H9 (cell line): ENCODE measurements around the gene C18orf63. TPM values are rescaled to one million over a fixed set of nuclear protein-coding genes. Genes with fewer than 3 reads are reported as not detected.

Experiments used
- DNase-seq: peaks from one replicate; pipeline ENCODE4 v3.0.0-alpha.2; 2017
- H2AFZ ChIP-seq: one replicate; pipeline ENCODE4 v1.6.1; 2013; ENCODE audit warnings: mild to moderate bottlenecking, low read length, control low read depth, moderate library complexity
- H2AK5ac ChIP-seq: 2 replicates; pipeline ENCODE4 v1.6.1; 2013; ENCODE audit warnings: low read length, control low read depth, mixed read lengths; ENCODE audit not compliant: insufficient read length
- H2BK120ac ChIP-seq: one replicate; pipeline ENCODE4 v1.6.1; 2013; ENCODE audit warnings: low read depth, mild to moderate bottlenecking, low read length, control low read depth, inconsistent platforms; ENCODE audit not compliant: poor library complexity, severe bottlenecking
- H2BK12ac ChIP-seq: 2 replicates; pipeline ENCODE4 v1.6.1; 2013; ENCODE audit warnings: low read length, control low read depth, mixed read lengths, low read depth; ENCODE audit not compliant: insufficient read length
- H2BK15ac ChIP-seq: 2 replicates; pipeline ENCODE4 v1.6.1; 2013; ENCODE audit warnings: low read depth, low read length, control low read depth
- H2BK20ac ChIP-seq: one replicate; pipeline ENCODE4 v1.6.1; 2013; ENCODE audit warnings: low read depth, mild to moderate bottlenecking, low read length, control low read depth, inconsistent platforms; ENCODE audit not compliant: poor library complexity, severe bottlenecking
- H2BK5ac ChIP-seq: 2 replicates; pipeline ENCODE4 v1.6.1; 2013; ENCODE audit warnings: low read length, control low read depth, mixed read lengths; ENCODE audit not compliant: insufficient read length
- H3K14ac ChIP-seq: 2 replicates; pipeline ENCODE4 v1.6.1; 2013; ENCODE audit warnings: low read length, control low read depth; ENCODE audit not compliant: insufficient read depth
- H3K18ac ChIP-seq: 2 replicates; pipeline ENCODE4 v1.6.1; 2013; ENCODE audit warnings: low read depth, mild to moderate bottlenecking, mixed read lengths, low read length, control low read depth; ENCODE audit not compliant: insufficient read length
- H3K23ac ChIP-seq: 2 replicates; pipeline ENCODE4 v1.6.1; 2013; ENCODE audit warnings: low read length, control low read depth, mixed read lengths, low read depth; ENCODE audit not compliant: insufficient read length
- H3K23me2 ChIP-seq: 2 replicates; pipeline ENCODE4 v1.6.1; 2013; ENCODE audit warnings: low read depth, mild to moderate bottlenecking, mixed read lengths, low read length, control low read depth; ENCODE audit not compliant: insufficient read length, poor library complexity, severe bottlenecking
- H3K27ac ChIP-seq: 2 replicates; pipeline ENCODE4 v1.5.1; 2013; ENCODE audit warnings: low read length, control low read depth, mixed read lengths, low read depth; ENCODE audit not compliant: insufficient read length
- H3K27me3 ChIP-seq: 2 replicates; pipeline ENCODE4 v1.6.1; 2013; ENCODE audit warnings: low read length, control low read depth, inconsistent platforms; ENCODE audit not compliant: insufficient read depth
- H3K4ac ChIP-seq: 2 replicates; pipeline ENCODE4 v1.6.1; 2013; ENCODE audit warnings: low read depth, mild to moderate bottlenecking, control low read depth, inconsistent platforms, low read length, moderate library complexity
- H3K4me1 ChIP-seq: 2 replicates; pipeline ENCODE4 v1.6.1; 2013; ENCODE audit warnings: low read length, control low read depth, inconsistent platforms; ENCODE audit not compliant: insufficient read depth
- H3K4me2 ChIP-seq: 2 replicates; pipeline ENCODE4 v1.6.1; 2013; ENCODE audit warnings: low read length, control low read depth, mixed read lengths; ENCODE audit not compliant: insufficient read length, insufficient read depth
- H3K56ac ChIP-seq: 2 replicates; pipeline ENCODE4 v1.6.1; 2013; ENCODE audit warnings: low read depth, mild to moderate bottlenecking, mixed read lengths, low read length, control low read depth; ENCODE audit not compliant: insufficient read length
- H3K79me1 ChIP-seq: 2 replicates; pipeline ENCODE4 v1.6.1; 2013; ENCODE audit warnings: low read depth, mild to moderate bottlenecking, moderate library complexity, low read length, control low read depth, inconsistent platforms; ENCODE audit not compliant: insufficient read depth, poor library complexity, severe bottlenecking
- H3K79me2 ChIP-seq: 2 replicates; pipeline ENCODE4 v1.6.1; 2013; ENCODE audit warnings: low read length, control low read depth, inconsistent platforms; ENCODE audit not compliant: insufficient read depth
- H3K9ac ChIP-seq: 2 replicates; pipeline ENCODE4 v1.6.1; 2013; ENCODE audit warnings: low read length, control low read depth, mixed read lengths; ENCODE audit not compliant: insufficient read length; ENCODE audit errors: extremely low read depth
- H3K9me3 ChIP-seq: one replicate; pipeline ENCODE4 v1.6.1; 2013; ENCODE audit warnings: low read depth, low read length, inconsistent platforms; ENCODE audit not compliant: control insufficient read depth
- H3T11ph ChIP-seq: one replicate; pipeline ENCODE4 v1.6.1; 2013; ENCODE audit warnings: mild to moderate bottlenecking, low read length, control low read depth, inconsistent platforms
- H4K20me1 ChIP-seq: one replicate; pipeline ENCODE4 v1.6.1; 2013; ENCODE audit not compliant: control insufficient read depth, insufficient read length, insufficient read depth
- H4K5ac ChIP-seq: 2 replicates; pipeline ENCODE4 v1.6.1; 2013; ENCODE audit warnings: low read depth, mild to moderate bottlenecking, mixed read lengths, low read length, control low read depth; ENCODE audit not compliant: insufficient read length
- H4K8ac ChIP-seq: replicated peaks from 2 replicates; pipeline ENCODE4 v1.6.1; 2013; ENCODE audit warnings: low read length, control low read depth, mixed read lengths, low read depth; ENCODE audit not compliant: insufficient read length
- H4K91ac ChIP-seq: 2 replicates; pipeline ENCODE4 v1.6.1; 2013; ENCODE audit warnings: low read depth, mild to moderate bottlenecking, moderate library complexity, mixed read lengths, low read length, control low read depth; ENCODE audit not compliant: insufficient read length
- H3K27ac Mint-ChIP-seq, 3 experiments: 2 replicates in 2 of 3; 3 replicates in 1 of 3; pipeline ENCODE4 v1.8.0; 2020 to 2021; ENCODE audit warnings: mixed read lengths in 3 of 3, mild to moderate bottlenecking in 1 of 3, moderate library complexity in 1 of 3
- H3K27me3 Mint-ChIP-seq: 2 replicates; pipeline ENCODE4 v1.8.0; 2021; ENCODE audit warnings: low read depth, mild to moderate bottlenecking, moderate library complexity, mixed read lengths
- H3K36me3 Mint-ChIP-seq, 3 experiments: 2 replicates in 2 of 3; 3 replicates in 1 of 3; pipeline ENCODE4 v1.8.0; 2020 to 2021; ENCODE audit warnings: low read depth in 3 of 3, mixed read lengths in 3 of 3; ENCODE audit not compliant: insufficient read depth in 1 of 3
- H3K4me1 Mint-ChIP-seq, 2 experiments: 2 replicates each; pipeline ENCODE4 v1.8.0; 2020; ENCODE audit warnings: mixed read lengths in 2 of 2
- H3K4me3 Mint-ChIP-seq, 2 experiments: 2 replicates in 1 of 2; 3 replicates in 1 of 2; pipeline ENCODE4 v1.8.0; 2020 to 2021; ENCODE audit warnings: mild to moderate bottlenecking in 2 of 2, mixed read lengths in 2 of 2, moderate library complexity in 1 of 2
- H3K9me3 Mint-ChIP-seq, 2 experiments: 2 replicates in 1 of 2; 3 replicates in 1 of 2; pipeline ENCODE4 v1.8.0; 2020; ENCODE audit warnings: mild to moderate bottlenecking in 2 of 2, mixed read lengths in 2 of 2, moderate library complexity in 1 of 2
- CTCF ChIP-seq: fragments of 200-600 bp; sonication (generic); conservative IDR thresholded peaks from 3 replicates; pipeline ENCODE4 v1.8.0; 2021; ENCODE audit warnings: antibody characterized with exemption, mild to moderate bottlenecking
- WGBS: extraction: QIAGEN DNeasy Blood & Tissue Kit; methylation state at CpG from one replicate; pipeline ENCODE4 v1.1.7; 2013; ENCODE audit warnings: missing lambda C conversion rate, low lambda C conversion rate, mixed read lengths; ENCODE audit not compliant: insufficient read length; ENCODE audit errors: extremely low coverage; 5-methylcytosine and 5-hydroxymethylcytosine counted together
- total RNA-seq: library from RNA; stranded (reverse); gene quantifications from 2 replicates; pipeline ENCODE4 v1.2.1, GENCODE V29; 2021

The C18orf63 gene
- total RNA-seq, 1 experiment from 2014 or later, result not detected

- Histone ChIP-seq H2BK12ac (no peak overlapping the region), H3K14ac (no peak overlapping the region), H2AFZ (no peak overlapping the region), H3K9me3 (no peaks in the 10 kb centered on the region), H4K20me1 (no peaks in the 10 kb centered on the region), H4K91ac (no peak overlapping the region), H3K18ac (no peak overlapping the region), H2BK120ac (no peak overlapping the region), H3K56ac (no peak overlapping the region), H3K4me1 (no peaks in the 10 kb centered on the region), H2AK5ac (no peak overlapping the region), H2BK15ac (no peak overlapping the region), H3K79me2 (no peaks in the 10 kb centered on the region), H3K23me2 (no peaks in the 10 kb centered on the region), H3K23ac (no peak overlapping the region), H3T11ph (no peak overlapping the region), H4K5ac (no peak overlapping the region), H3K79me1 (no peaks in the 10 kb centered on the region), H3K27ac (no peak overlapping the region), H2BK20ac (no peak overlapping the region), H3K4me2 (no peak overlapping the region), H3K27me3 (no peaks in the 10 kb centered on the region), H2BK5ac (no peak overlapping the region), H4K8ac (no peak overlapping the region), H3K9ac (no peak overlapping the region), H3K4ac (no peak overlapping the region)
- Mint-ChIP-seq H3K4me3 (no peak overlapping the region), H3K27me3 (peaks cover 2% of the 10 kb centered on the region; the same call in 1 of the 2 replicates), H3K36me3 (no peaks in the 10 kb centered on the region), H3K4me1 (peaks cover 4% of the 10 kb centered on the region in 2 experiments; a peak in 2 of 4 replicates), H3K27ac (no peak overlapping the region), H3K9me3 (no peaks in the 10 kb centered on the region)
- no peak for DNase-seq
- WGBS, result no CpG with 5 or more reads among the region's 7 CpGs
- 0 out of 3 replicates have a peak, but pooled peaks have one; percentile 23 for TF ChIP-seq CTCF
Observed at GRCh38 chr18:74397572-74397971, 81.9 kb downstream of the C18orf63 start.
